Neural cell (in vitro differentiated cells): ENCODE results near the gene TMOD2. TPM values are rescaled to one million over a fixed set of nuclear protein-coding genes. Genes with fewer than 3 reads are reported as not detected.
A peak's percentile ranks its signal among the peaks of the same experiment; 100 is the strongest.

Experiments used
- H2AFZ ChIP-seq: fragments of 200-600, 300-800 bp; sonication (generic), shearing (Covaris generic); 2 replicates; pipeline ENCODE4 v1.6.0; 2014; ENCODE audit warnings: low read depth, mild to moderate bottlenecking, antibody characterized with exemption, low read length, moderate library complexity
- H3F3A ChIP-seq: fragments of 200-600 bp; shearing (Covaris generic); 2 replicates; pipeline ENCODE4 v1.6.1; 2016; ENCODE audit warnings: mild to moderate bottlenecking, moderate library complexity, mixed read lengths, antibody characterized with exemption, low read length; ENCODE audit not compliant: insufficient read depth, poor library complexity, severe bottlenecking
- H3K27ac ChIP-seq: fragments of 200-600, 300-800 bp; sonication (generic), shearing (Covaris generic); 2 replicates; pipeline ENCODE4 v1.5.1; 2014; ENCODE audit warnings: mild to moderate bottlenecking, low read length, moderate library complexity
- H3K27me3 ChIP-seq: fragments of 300-800, 200-600 bp; sonication (generic), shearing (Covaris generic); 2 replicates; pipeline ENCODE4 v1.6.0; 2014; ENCODE audit warnings: mild to moderate bottlenecking, low read depth, low read length, moderate library complexity; ENCODE audit not compliant: insufficient read depth
- H3K36me3 ChIP-seq: fragments of 300-800, 200-600 bp; sonication (generic), shearing (Covaris generic); 2 replicates; pipeline ENCODE4 v1.5.1; 2014; ENCODE audit warnings: mild to moderate bottlenecking, antibody characterized with exemption, low read length, moderate library complexity; ENCODE audit not compliant: insufficient read depth
- H3K4me2 ChIP-seq: fragments of 300-800, 200-600 bp; sonication (generic), shearing (Covaris generic); 2 replicates; pipeline ENCODE4 v1.6.0; 2014; ENCODE audit warnings: mild to moderate bottlenecking, low read length
- H3K4me3 ChIP-seq: fragments of 300-800, 200-600 bp; sonication (generic), shearing (Covaris generic); 2 replicates; pipeline ENCODE4 v1.5.1; 2014; ENCODE audit warnings: mild to moderate bottlenecking, low read length, moderate library complexity
- H3K79me2 ChIP-seq: fragments of 200-600 bp; shearing (Covaris generic); replicated peaks from 2 replicates; pipeline ENCODE4 v1.6.0; 2014; ENCODE audit warnings: mild to moderate bottlenecking, low read length, moderate library complexity; ENCODE audit not compliant: insufficient read depth
- H3K9ac ChIP-seq: fragments of 300-800, 200-600 bp; sonication (generic), shearing (Covaris generic); 2 replicates; pipeline ENCODE4 v1.6.1; 2016; ENCODE audit warnings: mild to moderate bottlenecking, low read length, mixed read lengths
- H3K9me2 ChIP-seq: fragments of 200-600 bp; shearing (Covaris generic); 2 replicates; pipeline ENCODE4 v1.6.1; 2016; ENCODE audit warnings: mild to moderate bottlenecking, low read length, mixed read lengths; ENCODE audit not compliant: insufficient read depth
- H3K9me3 ChIP-seq: fragments of 200-600, 300-800 bp; sonication (generic), shearing (Covaris generic); 2 replicates; pipeline ENCODE4 v1.6.1; 2016; ENCODE audit warnings: mild to moderate bottlenecking, mixed run types, low read length, moderate library complexity, mixed read lengths
- H4K20me1 ChIP-seq: fragments of 200-600 bp; shearing (Covaris generic); 2 replicates; pipeline ENCODE4 v1.6.1; 2016; ENCODE audit warnings: mild to moderate bottlenecking, mixed run types; ENCODE audit not compliant: insufficient read depth
- CTCF ChIP-seq: fragments of 450-650 bp; IDR thresholded peaks from 2 replicates; pipeline ENCODE4 v1.5.1; 2014; ENCODE audit warnings: antibody characterized with exemption, mild to moderate bottlenecking, moderate library complexity; ENCODE audit not compliant: poor library complexity, severe bottlenecking
- EP300 ChIP-seq: fragments of 450-650 bp; conservative IDR thresholded peaks from 2 replicates; pipeline ENCODE4 v1.6.1; 2014; ENCODE audit warnings: antibody characterized with exemption, mild to moderate bottlenecking, moderate library complexity; ENCODE audit not compliant: poor library complexity, severe bottlenecking
- EZH2 ChIP-seq: fragments of 200-600, 300-800 bp; shearing (Covaris generic), sonication (generic); IDR thresholded peaks from 2 replicates; pipeline ENCODE4 v1.6.1; 2014; ENCODE audit warnings: antibody characterized with exemption, low read length, borderline replicate concordance, mild to moderate bottlenecking; ENCODE audit not compliant: insufficient read depth, poor library complexity, severe bottlenecking
- MXI1 ChIP-seq: fragments of 450-650 bp; conservative IDR thresholded peaks from 2 replicates; pipeline ENCODE4 v1.6.1; 2014; ENCODE audit warnings: antibody characterized with exemption, mild to moderate bottlenecking; ENCODE audit not compliant: poor library complexity, severe bottlenecking
- POLR2AphosphoS5 ChIP-seq: IDR thresholded peaks from 2 replicates; pipeline ENCODE4 v1.6.1; 2012
- REST ChIP-seq: IDR thresholded peaks from 2 replicates; pipeline ENCODE4 v1.6.1; 2012; ENCODE audit warnings: borderline replicate concordance
- SMC3 ChIP-seq: fragments of 450-650 bp; conservative IDR thresholded peaks from 2 replicates; pipeline ENCODE4 v1.6.1; 2014; ENCODE audit warnings: antibody characterized with exemption, mild to moderate bottlenecking, moderate library complexity; ENCODE audit not compliant: poor library complexity
- TAF1 ChIP-seq: IDR thresholded peaks from 2 replicates; pipeline ENCODE4 v1.6.1; 2012; ENCODE audit warnings: low read depth
- polyA plus RNA-seq: library from polyadenylated mRNA; depleted of rRNA; stranded (reverse); fragments of >200 nt; gene quantifications from 2 replicates; pipeline ENCODE4 v1.2.3, GENCODE V29; 2014

Gene TMOD2
- polyA plus RNA-seq, 1 donor from 2014 or later = 79.9 TPM

GRCh38 chr15:51751697-51752683 is 593 bp downstream of the TMOD2 start:
- Histone ChIP-seq H3K4me2 (peak overlapping the region; percentile 99), H4K20me1 (no peaks in the 10 kb centered on the region), H3K27ac (peak overlapping the region; percentile 64), H3K9me2 (no peaks in the 10 kb centered on the region), H3K27me3 (peaks cover 31% of the 10 kb centered on the region), H3K9ac (peak overlapping the region; percentile 80), H2AFZ (peak overlapping the region; percentile 28), H3K4me3 (peak overlapping the region; percentile 86), H3K79me2 (peaks cover 31% of the 10 kb centered on the region), H3K36me3 (no peaks in the 10 kb centered on the region), H3F3A (no peaks in the 10 kb centered on the region), H3K9me3 (no peaks in the 10 kb centered on the region)
- no peak for TF ChIP-seq POLR2AphosphoS5
- TF ChIP-seq TAF1 = peak; percentile 33
- TF ChIP-seq CTCF = no peak
- TF ChIP-seq MXI1 = peak; percentile 34
- no peak for TF ChIP-seq EP300

- peak overlapping the region; percentile 80 for H3K9ac ChIP-seq
Observed at GRCh38 chr15:51752888-51753287, 1.5 kb downstream of the TMOD2 start.

More at GRCh38 chr15:51752888-51753287, 1.5 kb downstream of the TMOD2 start:
- H3K4me3 ChIP-seq = peak overlapping the region; percentile 86
- no peaks in the 10 kb centered on the region for H3K9me3 ChIP-seq
- H3K27ac ChIP-seq = peak overlapping the region; percentile 64
- H3K79me2 ChIP-seq = peaks cover 31% of the 10 kb centered on the region
- H3K4me2 ChIP-seq = peak overlapping the region; percentile 99
- no peaks in the 10 kb centered on the region for H3K36me3 ChIP-seq
- H3F3A ChIP-seq = no peaks in the 10 kb centered on the region
- H4K20me1 ChIP-seq = no peaks in the 10 kb centered on the region
- peaks cover 31% of the 10 kb centered on the region for H3K27me3 ChIP-seq
- H2AFZ ChIP-seq = no peak overlapping the region
- TF ChIP-seq CTCF (no peak), EZH2 (no peak), SMC3 (no peak), MXI1 (no peak), REST (no peak), EP300 (no peak)
- no peaks in the 10 kb centered on the region for H3K9me2 ChIP-seq
